Pancreas (tissue), 10 donors: ENCODE data around the gene CUTA. TPM values are rescaled to one million over a fixed set of nuclear protein-coding genes. Genes with fewer than 3 reads are reported as not detected.

Experiments
- ATAC-seq, 4 donors: fragments of 200-7000 bp; cut with Tn5 transposase; one replicate each; pipeline versions ENCODE4 v1.8.0 to v1.9.1; 2020; ENCODE audit warnings: mild to moderate bottlenecking in 4 of 4, moderate library complexity in 4 of 4
- DNase-seq, 6 donors: peaks; one replicate each; pipeline ENCODE4 v3.0.0-alpha.2; 2020
- FAIRE-seq: peaks from 2 replicates; lab custom pipeline; 2012; peaks lifted over from hg19 to GRCh38; lab: Jason Lieb, UNC
- H3K27ac ChIP-seq, 4 donors: fragments of 200-600 bp; sonication (generic); 1 replicate in 3 of 4; 2 replicates in 1 of 4; pipeline versions ENCODE4 v1.5.0 to v1.8.0; 2020
- H3K27me3 ChIP-seq, 4 donors: fragments of 200-600 bp; one replicate each; pipeline ENCODE4 v1.8.0; 2021
- H3K36me3 ChIP-seq, 3 donors: fragments of 200-600 bp; sonication (generic) in 1 of 3; one replicate each; pipeline versions ENCODE4 v1.5.0 to v1.8.0; 2020 to 2021
- H3K4me1 ChIP-seq, 3 donors: fragments of 200-600 bp; one replicate each; pipeline ENCODE4 v1.8.0; 2021
- H3K4me3 ChIP-seq, 4 donors: fragments of 200-600 bp; sonication (generic) in 2 of 4; one replicate each; pipeline versions ENCODE4 v1.5.0 to v1.8.0; 2020 to 2021
- H3K9me3 ChIP-seq, 4 donors: fragments of 200-600 bp; one replicate each; pipeline ENCODE4 v1.8.0; 2021
- CTCF ChIP-seq, 4 donors: fragments of 200-600 bp; sonication (generic) in 3 of 4; IDR thresholded peaks; one replicate each; pipeline versions ENCODE4 v1.5.0 to v1.8.0; 2021; ENCODE audit warnings: antibody characterized with exemption in 4 of 4
- WGBS, 2 donors: extraction: QIAGEN DNeasy Blood & Tissue Kit; methylation state at CpG; one replicate each; pipeline ENCODE4 v1.1.7; 2013; 5-methylcytosine and 5-hydroxymethylcytosine counted together
- intact Hi-C, 3 donors: fragments of 100-400 bp; cut with DNase I; formaldehyde crosslinking; loops; one replicate each; pipeline versions ENCODE4 v1.11.1 to v1.14.2; 2022
- polyA plus RNA-seq, 2 donors: library from polyadenylated mRNA; stranded (reverse); fragments of 200-250 nt; gene quantifications; one replicate each; pipeline ENCODE4 v1.2.3, GENCODE V29; 2013
- total RNA-seq, 6 donors: library from RNA; stranded (reverse); fragmentation: NEBNext Ultra II Directional in 4 of 6; extraction: Animal tissue kit (Norgen Biotek cat#: 25700) in 4 of 6; gene quantifications; one replicate each; pipeline versions ENCODE4 v1.2.1 to v1.2.4, GENCODE V29; 2021 to 2023
- donor health status: healthy with polysubstance abuse.
- donor health status: DM: no; HTN: no; CAD: no; lungs with moderate emphysema.
- donor health status: DM: no; HTN: no; CAD: no.
- donor health status: control.
- donor health status: control.
- donor health status: Bipolar disorder and iron deficiency.
- donor health status: DM: yes; HTN: yes; CAD: no.
- donor health status: DM: no; HTN: no; CAD: no.
- donor health status: DM: no; HTN: no; CAD: no.
- donor health status: DM: yes; HTN: yes; CAD: no.

The CUTA gene
- total and polyA plus RNA-seq, 8 donors, result 65.0 to 204 (median 83.7) TPM

- Histone ChIP-seq H3K36me3 (peaks cover 0 to 3% (median 0%) of the 10 kb centered on the region in 3 donors), H3K4me1 (no peaks in the 10 kb centered on the region), H3K4me3 (no peak overlapping the region), H3K27me3 (no peaks in the 10 kb centered on the region), H3K27ac (no peak overlapping the region), H3K9me3 (no peaks in the 10 kb centered on the region)
- intact Hi-C loops, result no loop called here
- WGBS, 2 donors, result 78 to 85% methylated on average over 19 of the region's 19 CpGs
- no peak for FAIRE-seq
- no peak for TF ChIP-seq CTCF (IDR thresholded peaks at IDR 0.05)
- ATAC-seq, result no peak
- no peak for DNase-seq
Measured at GRCh38 chr6:33440649-33441309, 22.9 kb upstream of the CUTA start.

- no peak for TF ChIP-seq CTCF (IDR thresholded peaks at IDR 0.05)
- FAIRE-seq, result no peak
- no peak for DNase-seq
- WGBS, 2 donors, result 70 to 72% methylated on average over 8 to 9 of the region's 9 CpGs
- H3K27me3 ChIP-seq, result no peaks in the 10 kb centered on the region
- no peak overlapping the region for H3K27ac ChIP-seq
- intact Hi-C loops, result no loop called here
- no peaks in the 10 kb centered on the region for H3K4me1 ChIP-seq
- H3K4me3 ChIP-seq, result no peak overlapping the region
- ATAC-seq, result no peak
- peaks cover 0 to 3% (median 0%) of the 10 kb centered on the region in 3 donors for H3K36me3 ChIP-seq
- no peaks in the 10 kb centered on the region for H3K9me3 ChIP-seq
Measured at GRCh38 chr6:33439956-33440648, 22.2 kb upstream of the CUTA start.

- no peak for ATAC-seq
- 95% methylated on average over 3 of the region's 3 CpGs for WGBS, 2 donors
- Histone ChIP-seq H3K9me3 (no peaks in the 10 kb centered on the region), H3K27me3 (no peaks in the 10 kb centered on the region), H3K4me3 (no peak overlapping the region), H3K27ac (no peak overlapping the region), H3K36me3 (peaks cover 0 to 3% (median 0%) of the 10 kb centered on the region in 3 donors), H3K4me1 (no peaks in the 10 kb centered on the region)
- no peak for TF ChIP-seq CTCF (IDR thresholded peaks at IDR 0.05)
- intact Hi-C loops, result no loop called here
- no peak for DNase-seq
- FAIRE-seq, result no peak
Measured at GRCh38 chr6:33438978-33439594, 21.2 kb upstream of the CUTA start.

GRCh38 chr6:33437666-33438065 lies 19.8 kb upstream of the CUTA start:
- H3K36me3 ChIP-seq, result peaks cover 0 to 3% (median 0%) of the 10 kb centered on the region in 3 donors
- no peak for TF ChIP-seq CTCF (IDR thresholded peaks at IDR 0.05)
- intact Hi-C loops, result no loop called here
- no peaks in the 10 kb centered on the region for H3K27me3 ChIP-seq
- FAIRE-seq (no peak), DNase-seq (no peak), ATAC-seq (no peak)
- no peaks in the 10 kb centered on the region for H3K4me1 ChIP-seq
- H3K4me3 ChIP-seq, result no peak overlapping the region
- no peak overlapping the region for H3K27ac ChIP-seq
- no peaks in the 10 kb centered on the region for H3K9me3 ChIP-seq
- 90 to 96% methylated on average over 18 of the region's 18 CpGs for WGBS, 2 donors
